Esophagus squamous epithelium (tissue), 5 donors: Measurements from ENCODE around the gene GUCA2A. TPM values are rescaled to one million over a fixed set of nuclear protein-coding genes. Genes with fewer than 3 reads are reported as not detected.

Source experiments
- DNase-seq: peaks from one replicate; lab custom pipeline; 2025; lab: John Stamatoyannopoulos, UW
- H3K27ac ChIP-seq, 4 donors: fragments of 200-600 bp; sonication (generic); one replicate each; pipeline ENCODE4 v1.5.1; 2016 to 2019; ENCODE audit warnings: mild to moderate bottlenecking in 1 of 4
- H3K27me3 ChIP-seq, 4 donors: fragments of 200-600 bp; sonication (generic); 1 replicate in 3 of 4; 2 replicates in 1 of 4; pipeline versions ENCODE4 v1.5.1 to v1.6.0; 2017 to 2021; ENCODE audit warnings: antibody characterized with exemption in 1 of 4
- H3K36me3 ChIP-seq, 3 donors: fragments of 200-600 bp; sonication (generic); one replicate each; pipeline ENCODE4 v1.5.1; 2016 to 2019
- H3K4me1 ChIP-seq, 3 donors: fragments of 200-600 bp; sonication (generic); one replicate each; pipeline ENCODE4 v1.5.1; 2017 to 2019
- H3K4me3 ChIP-seq, 4 donors: fragments of 200-600 bp; sonication (generic); 1 replicate in 3 of 4; 2 replicates in 1 of 4; pipeline ENCODE4 v1.5.1; 2016 to 2019; ENCODE audit warnings: mild to moderate bottlenecking in 2 of 4, moderate library complexity in 1 of 4
- H3K9me3 ChIP-seq, 3 donors: fragments of 200-600 bp; sonication (generic); one replicate each; pipeline ENCODE4 v1.5.1; 2016 to 2019
- POLR2A ChIP-seq, 4 donors: fragments of 450-650 bp; IDR thresholded peaks; one replicate each; pipeline ENCODE4 v1.6.1; 2017; ENCODE audit warnings: antibody characterized with exemption in 4 of 4, mild to moderate bottlenecking in 4 of 4, moderate library complexity in 3 of 4
- whole genome bisulfite sequencing, 2 donors: methylation state at CpG; one replicate each; pipeline ENCODE4 v1.1.5; 2018; 5-methylcytosine and 5-hydroxymethylcytosine counted together
- intact Hi-C: fragments of 100-400 bp; cut with DNase I; formaldehyde crosslinking; loops from one replicate; pipeline ENCODE4 v1.15.0; 2022
- total RNA-seq, 4 donors: library from RNA; depleted of rRNA; stranded (reverse); fragments of >200 nt; gene quantifications; one replicate each; pipeline ENCODE4 v1.1.0, GENCODE V29; 2016
- TF ChIP-seq, protein P1 (sequence below), 6 experiments: fragments of 450-650 bp in 4 of 6; fragments of 200-600 bp in 2 of 6; sonication (generic) in 2 of 6; IDR thresholded peaks; one replicate each; pipeline ENCODE4 v1.5.1; 2016 to 2019; ENCODE audit warnings: antibody characterized with exemption in 6 of 6, mild to moderate bottlenecking in 4 of 6, moderate library complexity in 4 of 6
- donor health status: DM: yes; HTN: yes; CAD: no.

Gene GUCA2A
- total RNA-seq, 4 donors from 2014 or later = not detected

- Histone ChIP-seq H3K9me3 (no peaks in the 10 kb centered on the region), H3K27ac (no peak overlapping the region), H3K36me3 (no peaks in the 10 kb centered on the region), H3K4me1 (no peaks in the 10 kb centered on the region), H3K4me3 (no peak overlapping the region), H3K27me3 (peaks cover 0 to 45% (median 0%) of the 10 kb centered on the region in 4 donors)
- TF ChIP-seq, protein P1, sequence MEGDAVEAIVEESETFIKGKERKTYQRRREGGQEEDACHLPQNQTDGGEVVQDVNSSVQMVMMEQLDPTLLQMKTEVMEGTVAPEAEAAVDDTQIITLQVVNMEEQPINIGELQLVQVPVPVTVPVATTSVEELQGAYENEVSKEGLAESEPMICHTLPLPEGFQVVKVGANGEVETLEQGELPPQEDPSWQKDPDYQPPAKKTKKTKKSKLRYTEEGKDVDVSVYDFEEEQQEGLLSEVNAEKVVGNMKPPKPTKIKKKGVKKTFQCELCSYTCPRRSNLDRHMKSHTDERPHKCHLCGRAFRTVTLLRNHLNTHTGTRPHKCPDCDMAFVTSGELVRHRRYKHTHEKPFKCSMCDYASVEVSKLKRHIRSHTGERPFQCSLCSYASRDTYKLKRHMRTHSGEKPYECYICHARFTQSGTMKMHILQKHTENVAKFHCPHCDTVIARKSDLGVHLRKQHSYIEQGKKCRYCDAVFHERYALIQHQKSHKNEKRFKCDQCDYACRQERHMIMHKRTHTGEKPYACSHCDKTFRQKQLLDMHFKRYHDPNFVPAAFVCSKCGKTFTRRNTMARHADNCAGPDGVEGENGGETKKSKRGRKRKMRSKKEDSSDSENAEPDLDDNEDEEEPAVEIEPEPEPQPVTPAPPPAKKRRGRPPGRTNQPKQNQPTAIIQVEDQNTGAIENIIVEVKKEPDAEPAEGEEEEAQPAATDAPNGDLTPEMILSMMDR (IDR thresholded peaks at IDR 0.05) = no peak
- no peak for TF ChIP-seq POLR2A (IDR thresholded peaks at IDR 0.05)
- intact Hi-C loops = no loop called here
- DNase-seq = no peak
Observed at GRCh38 chr1:42136466-42136865, 28.1 kb downstream of the GUCA2A start.

DNA sequence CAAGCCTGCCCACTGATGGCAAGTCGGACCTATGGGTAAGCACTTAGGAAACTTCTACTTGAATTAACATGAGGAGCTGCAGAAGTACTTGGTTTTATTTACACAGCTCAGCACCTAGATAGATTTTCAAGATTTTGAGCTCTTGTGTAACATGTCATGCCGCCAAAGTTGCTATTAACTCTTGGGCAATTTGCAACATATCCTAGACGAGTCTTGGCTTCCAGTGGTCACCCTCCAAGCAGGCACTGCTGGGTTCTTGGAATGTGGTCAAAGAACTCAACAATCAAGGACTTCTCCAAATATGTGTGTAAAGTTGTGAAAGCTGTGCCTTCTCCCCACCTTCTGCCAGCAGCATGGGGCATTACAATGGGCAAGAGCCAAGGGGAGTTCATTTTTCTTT is 29.1 kb downstream of the GUCA2A start:
- intact Hi-C loops = no loop called here
- Histone ChIP-seq H3K4me1 (no peaks in the 10 kb centered on the region), H3K4me3 (no peak overlapping the region), H3K27me3 (peaks cover 0 to 35% (median 0%) of the 10 kb centered on the region in 4 donors), H3K27ac (no peak overlapping the region), H3K9me3 (no peaks in the 10 kb centered on the region), H3K36me3 (no peaks in the 10 kb centered on the region)
- no peak for DNase-seq
- 41 to 71% methylated on average over 1 to 3 of the region's 3 CpGs for WGBS, 2 donors
- TF ChIP-seq POLR2A (IDR thresholded peaks at IDR 0.05) = no peak
- TF ChIP-seq, protein P1 (IDR thresholded peaks at IDR 0.05) = no peak

- H3K9me3 ChIP-seq = no peaks in the 10 kb centered on the region
- peaks cover 0 to 43% (median 0%) of the 10 kb centered on the region in 4 donors for H3K27me3 ChIP-seq
- H3K4me1 ChIP-seq = no peaks in the 10 kb centered on the region
- H3K36me3 ChIP-seq = no peaks in the 10 kb centered on the region
- TF ChIP-seq, protein P1 (IDR thresholded peaks at IDR 0.05) = no peak
- intact Hi-C loops = no loop called here
- H3K27ac ChIP-seq = no peak overlapping the region
- 75 to 85% methylated on average over 10 of the region's 10 CpGs for WGBS, 2 donors
- H3K4me3 ChIP-seq = no peak overlapping the region
- no peak for DNase-seq
Observed at GRCh38 chr1:42133809-42134526, 30.6 kb downstream of the GUCA2A start.

DNA sequence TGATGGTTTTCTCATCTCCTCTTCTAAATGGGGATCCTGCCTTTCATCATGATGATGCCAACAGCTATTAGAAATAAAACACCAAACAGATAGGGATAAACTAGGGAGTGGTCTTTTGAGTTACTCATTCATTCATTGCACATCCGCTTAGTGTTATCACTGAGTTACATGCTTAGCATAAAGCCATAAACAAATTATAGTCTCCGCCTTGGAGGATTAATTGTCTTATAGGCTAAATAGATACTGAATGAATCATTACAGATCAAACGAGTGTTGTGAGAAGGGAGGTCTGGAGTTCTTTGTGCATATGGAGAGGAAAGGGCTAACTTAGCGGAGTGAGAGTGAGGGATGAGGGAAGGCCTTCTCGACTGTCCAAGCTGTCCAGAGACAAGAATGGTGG is 31.2 kb downstream of the GUCA2A start:
- DNase-seq = no peak
- H3K4me3 ChIP-seq = no peak overlapping the region
- peaks cover 0 to 48% (median 0%) of the 10 kb centered on the region in 4 donors for H3K27me3 ChIP-seq
- 63 to 68% methylated on average over 5 of the region's 5 CpGs for WGBS, 2 donors
- no peaks in the 10 kb centered on the region for H3K4me1 ChIP-seq
- TF ChIP-seq, protein P1 (IDR thresholded peaks at IDR 0.05) = no peak
- TF ChIP-seq POLR2A (IDR thresholded peaks at IDR 0.05) = no peak
- intact Hi-C loops = no loop called here
- H3K36me3 ChIP-seq = no peaks in the 10 kb centered on the region
- H3K27ac ChIP-seq = no peak overlapping the region
- H3K9me3 ChIP-seq = no peaks in the 10 kb centered on the region

- intact Hi-C loops = no loop called here
- no peak for TF ChIP-seq POLR2A (IDR thresholded peaks at IDR 0.05)
- TF ChIP-seq, protein P1 (IDR thresholded peaks at IDR 0.05) = no peak
- 73 to 82% methylated on average over 4 of the region's 5 CpGs for WGBS, 2 donors
- H3K36me3 ChIP-seq = no peaks in the 10 kb centered on the region
- no peak overlapping the region for H3K4me3 ChIP-seq
- no peaks in the 10 kb centered on the region for H3K9me3 ChIP-seq
- no peak overlapping the region for H3K27ac ChIP-seq
- H3K4me1 ChIP-seq = no peaks in the 10 kb centered on the region
- H3K27me3 ChIP-seq = peaks cover 0 to 23% (median 0%) of the 10 kb centered on the region in 4 donors
- no peak for DNase-seq
Observed at GRCh38 chr1:42130061-42130660, 34.4 kb downstream of the GUCA2A start.
